Measurements from ENCODE around the gene CYB5R2. TPM values are rescaled to one million over a fixed set of nuclear protein-coding genes. Genes with fewer than 3 reads are reported as not detected.

The CYB5R2 gene
- polyA plus RNA-seq, 1 of the 3 experiments (the other 2 are of a cell fraction): 0.20 TPM

- H3K27me3 ChIP-seq (ENCODE audit: insufficient read depth): peaks cover 14% of the 10 kb centered on the region; the same call in 1 of the 2 replicates
- no peak for DNase-seq
- no peaks in the 10 kb centered on the region for H3F3A ChIP-seq (replicated peaks; ENCODE audit: insufficient read depth)
- H3K4me2 ChIP-seq: no peak overlapping the region
- H3K4me3 ChIP-seq (ENCODE audit: low read depth in 2 of 2, low read length in 1 of 2): no peak overlapping the region
- no peak overlapping the region for H3K9ac ChIP-seq
- TF ChIP-seq CTCF (IDR thresholded peaks at IDR 0.05) (no peak), YY1 (IDR thresholded peaks at IDR 0.05; ENCODE audit: low read depth) (no peak), NFIC (IDR thresholded peaks at IDR 0.05; ENCODE audit: borderline replicate concordance) (no peak), MXI1 (IDR thresholded peaks at IDR 0.05; ENCODE audit: low read depth, low read length) (no peak), FOSL2 (IDR thresholded peaks at IDR 0.05; ENCODE audit: borderline replicate concordance, low read depth) (no peak), POLR2AphosphoS5 (IDR thresholded peaks at IDR 0.05; ENCODE audit: low read depth, low read length) (no peak), EZH2phosphoT487 (IDR thresholded peaks at IDR 0.05; ENCODE audit: borderline replicate concordance, low read depth) (no peak), TAF1 (IDR thresholded peaks at IDR 0.05; ENCODE audit: borderline replicate concordance, low read depth, low read length) (no peak), TCF12 (IDR thresholded peaks at IDR 0.05) (no peak), NRF1 (IDR thresholded peaks at IDR 0.05; ENCODE audit: low read depth, low read length) (no peak)
- TF ChIP-seq, protein P1, sequence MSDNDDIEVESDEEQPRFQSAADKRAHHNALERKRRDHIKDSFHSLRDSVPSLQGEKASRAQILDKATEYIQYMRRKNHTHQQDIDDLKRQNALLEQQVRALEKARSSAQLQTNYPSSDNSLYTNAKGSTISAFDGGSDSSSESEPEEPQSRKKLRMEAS (IDR thresholded peaks at IDR 0.05; ENCODE audit: low read depth): no peak
- H3K4me1 ChIP-seq (ENCODE audit: control insufficient read depth in 1 of 2, insufficient read depth in 2 of 2, low read depth in 1 of 2, low read length in 1 of 2): no peaks in the 10 kb centered on the region
- no peaks in the 10 kb centered on the region for H3K36me3 ChIP-seq (replicated peaks in 1 of 2; ENCODE audit: control insufficient read depth in 1 of 2, insufficient read depth in 2 of 2, low read length in 1 of 2)
- H3K9me2 ChIP-seq: no peaks in the 10 kb centered on the region
- H3K9me3 ChIP-seq: no peaks in the 10 kb centered on the region
- no peak overlapping the region for H2AFZ ChIP-seq (ENCODE audit: low read depth)
- 29% methylated on average over 2 of the region's 2 CpGs for WGBS (ENCODE audit: low lambda C conversion rate)
- no peak overlapping the region for H3K27ac ChIP-seq (ENCODE audit: low read depth in 2 of 2, low read length in 1 of 2)
- H4K20me1 ChIP-seq (ENCODE audit: insufficient read depth): no peaks in the 10 kb centered on the region
- ChIA-PET CTCF (interaction anchor here (1.2 to 1.5 kb wide), 3 partner anchors 14 to 150 kb away, joined by 3 to 4 read pairs (median 3); no protein-coding TSS in a partner anchor), POLR2A (no interaction called here)
- no peaks in the 10 kb centered on the region for H3K79me2 ChIP-seq (ENCODE audit: insufficient read depth)
These were observed 10.3 kb upstream of the CYB5R2 start for GRCh38 chr11:7683571-7683970.

DNA sequence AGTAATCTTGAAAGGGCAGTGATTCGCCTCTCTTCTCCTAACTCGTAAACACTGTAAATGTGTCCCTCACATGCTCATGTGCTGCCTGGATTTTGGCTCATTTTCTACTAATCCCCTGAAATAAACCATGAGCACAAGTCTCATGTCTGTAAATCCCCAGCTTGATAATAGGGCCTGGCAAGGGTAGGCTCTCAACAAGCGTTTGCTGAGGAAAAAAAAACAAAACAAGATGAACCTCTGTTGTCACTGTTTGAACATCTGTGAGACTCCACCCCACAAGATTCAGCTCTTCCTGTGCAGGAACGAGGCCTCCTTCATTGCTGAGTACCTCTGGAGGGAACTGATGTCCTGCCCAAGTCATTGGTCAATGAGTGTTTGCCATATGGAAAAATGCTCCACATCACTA lies 4.5 kb upstream of the CYB5R2 start:
- no peak for DNase-seq
- Histone ChIP-seq H2AFZ (ENCODE audit: low read depth) (no peak overlapping the region), H3K27ac (ENCODE audit: low read depth in 2 of 2, low read length in 1 of 2) (no peak overlapping the region), H3K36me3 (replicated peaks in 1 of 2; ENCODE audit: control insufficient read depth in 1 of 2, insufficient read depth in 2 of 2, low read length in 1 of 2) (no peaks in the 10 kb centered on the region), H3F3A (replicated peaks; ENCODE audit: insufficient read depth) (no peaks in the 10 kb centered on the region), H3K4me3 (ENCODE audit: low read depth in 2 of 2, low read length in 1 of 2) (no peak overlapping the region), H3K9ac (no peak overlapping the region), H3K27me3 (ENCODE audit: insufficient read depth) (peaks cover 17% of the 10 kb centered on the region; the same call in 1 of the 2 replicates), H3K9me2 (no peaks in the 10 kb centered on the region), H4K20me1 (ENCODE audit: insufficient read depth) (no peaks in the 10 kb centered on the region), H3K79me2 (ENCODE audit: insufficient read depth) (no peaks in the 10 kb centered on the region), H3K4me2 (no peak overlapping the region), H3K9me3 (no peaks in the 10 kb centered on the region), H3K4me1 (ENCODE audit: control insufficient read depth in 1 of 2, insufficient read depth in 2 of 2, low read depth in 1 of 2, low read length in 1 of 2) (peaks cover 0 to 4% of the 10 kb centered on the region in 2 experiments; a peak in 1 of 4 replicates)
- no peak for TF ChIP-seq SMC3 (IDR thresholded peaks at IDR 0.05; ENCODE audit: low read depth, low read length)
- TF ChIP-seq NRF1 (IDR thresholded peaks at IDR 0.05; ENCODE audit: low read depth, low read length): no peak
- no peak for TF ChIP-seq PBX3 (IDR thresholded peaks at IDR 0.05)
- TF ChIP-seq RCOR1 (IDR thresholded peaks at IDR 0.05; ENCODE audit: low read length): no peak
- no peak for TF ChIP-seq TCF12 (IDR thresholded peaks at IDR 0.05)
- TF ChIP-seq MEF2A (IDR thresholded peaks at IDR 0.05; ENCODE audit: borderline replicate concordance, low read depth): no peak
- TF ChIP-seq YY1 (IDR thresholded peaks at IDR 0.05; ENCODE audit: low read depth): no peak
- TF ChIP-seq GABPA (IDR thresholded peaks at IDR 0.05; ENCODE audit: low read depth): no peak
- TF ChIP-seq FOXJ3 (CRISPR knock-in tag; IDR thresholded peaks at IDR 0.05): no peak
- no peak for TF ChIP-seq IRF3 (IDR thresholded peaks at IDR 0.05; ENCODE audit: low read depth, low read length)
- CTCF ChIA-PET: interaction anchor here (1.0 to 3.5 kb wide), 5 partner anchors 11 to 130 kb away, joined by 3 to 24 read pairs (median 8); no protein-coding TSS in a partner anchor
- 34% methylated on average over 4 of the region's 4 CpGs for WGBS (ENCODE audit: low lambda C conversion rate)
- POLR2A ChIA-PET: no interaction called here

Measured in SK-N-SH (cell line).